GM18507 (cell line): Measurements from ENCODE around the gene HSF2BP.
"Not testable (repeated sequence)": the region's sequence is repeated elsewhere in the genome, so short reads cannot be mapped to it uniquely, and the experiment has no call there.

Experiments
- DNase-seq: peaks from one replicate; pipeline ENCODE4 v3.0.0; 2011; ENCODE audit warnings: low read depth; ENCODE audit not compliant: insufficient read length; ENCODE audit errors: extremely low spot score
- FAIRE-seq: peaks from 2 replicates; lab custom pipeline; 2011; peaks lifted over from hg19 to GRCh38; lab: Jason Lieb, UNC

Gene HSF2BP

GRCh38 chr21:43575473-43575844, 83.8 kb downstream of the HSF2BP start:
- FAIRE-seq (no peak), DNase-seq (no peak)

DNA sequence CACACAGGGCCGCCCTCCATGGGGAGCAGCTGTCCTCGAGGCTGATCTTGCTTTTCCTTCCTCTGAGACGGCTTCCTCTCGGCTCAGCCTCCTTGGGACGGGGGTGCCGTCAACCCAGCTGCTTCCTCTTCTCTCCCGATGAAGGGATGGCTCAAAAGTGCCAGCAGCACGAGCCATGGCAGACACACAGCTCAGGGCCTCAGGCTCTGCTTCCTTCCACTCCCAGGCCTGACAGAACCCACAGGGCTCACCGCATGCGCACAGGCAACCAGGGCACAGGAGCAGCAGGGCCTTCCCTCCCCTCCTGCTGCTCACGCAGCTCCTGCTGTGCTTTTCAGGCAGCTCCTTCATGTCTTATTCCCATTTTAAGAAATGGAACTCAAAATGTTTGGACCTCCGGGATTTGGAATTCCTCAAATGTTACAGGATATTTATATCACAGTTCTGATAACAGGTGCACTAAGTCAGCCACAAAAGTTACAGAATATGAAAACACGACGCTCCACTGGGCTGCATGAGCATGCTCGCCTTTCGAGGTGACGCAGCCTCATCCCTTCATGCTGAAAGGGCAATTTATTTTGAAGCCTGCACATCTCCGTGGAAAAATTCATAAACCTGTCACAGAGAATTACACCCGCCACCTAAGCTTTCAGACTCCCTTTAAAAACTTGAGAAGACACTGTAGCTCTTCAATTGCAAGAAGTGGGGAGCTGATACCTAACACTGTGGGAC, 84.4 kb downstream of the HSF2BP start:
- DNase-seq (no peak), FAIRE-seq (no peak)

DNA sequence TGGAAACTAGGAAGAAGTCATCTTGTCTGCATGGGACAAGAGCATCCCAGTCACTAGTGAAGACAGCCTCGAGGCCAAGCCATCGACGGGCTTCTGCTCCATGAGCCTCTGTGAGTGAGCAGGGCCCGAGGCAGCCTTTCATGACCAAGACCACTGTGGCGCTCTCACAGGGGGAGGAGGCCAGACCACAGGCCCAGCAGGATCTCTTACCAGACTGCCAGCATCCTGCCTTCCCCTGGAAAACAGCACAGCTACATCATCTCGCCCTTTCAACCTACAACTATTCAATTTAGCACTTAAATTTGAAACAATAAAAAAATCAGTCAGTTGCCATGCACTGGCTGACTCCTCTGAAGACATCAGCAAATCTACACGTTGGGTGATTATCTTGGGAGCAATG, 85.4 kb downstream of the HSF2BP start:
- DNase-seq: no peak
- FAIRE-seq: no peak

- DNase-seq (no peak), FAIRE-seq (no peak)
These were observed 86.8 kb downstream of the HSF2BP start for GRCh38 chr21:43572446-43572845.

DNA sequence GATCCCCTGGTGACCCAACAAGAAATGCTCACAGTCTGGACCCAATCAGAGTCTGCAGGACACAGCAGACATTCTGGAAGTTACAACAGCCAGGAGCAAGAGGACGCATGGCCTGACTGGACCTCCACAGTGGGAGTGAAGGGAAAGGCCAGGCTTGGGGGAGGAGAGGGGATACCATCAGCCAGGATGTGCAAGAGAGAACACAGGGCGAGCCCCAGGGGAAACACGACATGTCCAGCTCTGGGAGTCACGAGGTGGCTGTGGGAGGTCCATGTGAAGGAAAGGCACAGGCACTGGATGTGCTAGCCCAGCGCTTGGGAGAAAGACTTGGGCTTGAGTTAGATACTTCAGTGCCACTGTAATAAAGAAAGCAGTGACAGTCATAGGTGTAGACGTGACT, 87.3 kb downstream of the HSF2BP start:
- DNase-seq (no peak), FAIRE-seq (no peak)

DNA sequence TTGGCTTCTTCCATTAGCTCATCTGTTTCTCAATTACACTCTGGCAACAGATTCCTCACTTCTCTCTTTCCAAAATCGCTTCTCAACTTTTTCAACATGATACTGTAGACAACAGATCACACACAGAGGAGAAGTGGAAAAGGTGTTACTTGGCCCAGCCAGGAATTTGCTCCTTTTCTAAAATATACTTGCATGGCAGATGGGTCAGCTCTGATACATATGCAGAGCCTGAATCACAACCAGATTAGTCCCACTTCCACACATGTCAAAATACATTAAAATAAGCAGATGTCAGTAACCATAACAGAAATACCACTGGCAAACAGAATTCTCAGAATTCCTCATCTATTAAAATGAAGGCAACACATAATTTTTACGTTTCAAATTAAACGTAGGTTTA, 89.1 kb downstream of the HSF2BP start:
- FAIRE-seq, DNase-seq: not testable (repeated sequence)

- FAIRE-seq: not testable (repeated sequence)
These were observed 96.8 kb downstream of the HSF2BP start for GRCh38 chr21:43562451-43562850.

GRCh38 chr21:43540561-43540960, 118.7 kb downstream of the HSF2BP start:
- not testable (repeated sequence) for FAIRE-seq, DNase-seq

More at GRCh38 chr21:43562451-43562850, 96.8 kb downstream of the HSF2BP start:
- DNase-seq: not testable (repeated sequence)

DNA sequence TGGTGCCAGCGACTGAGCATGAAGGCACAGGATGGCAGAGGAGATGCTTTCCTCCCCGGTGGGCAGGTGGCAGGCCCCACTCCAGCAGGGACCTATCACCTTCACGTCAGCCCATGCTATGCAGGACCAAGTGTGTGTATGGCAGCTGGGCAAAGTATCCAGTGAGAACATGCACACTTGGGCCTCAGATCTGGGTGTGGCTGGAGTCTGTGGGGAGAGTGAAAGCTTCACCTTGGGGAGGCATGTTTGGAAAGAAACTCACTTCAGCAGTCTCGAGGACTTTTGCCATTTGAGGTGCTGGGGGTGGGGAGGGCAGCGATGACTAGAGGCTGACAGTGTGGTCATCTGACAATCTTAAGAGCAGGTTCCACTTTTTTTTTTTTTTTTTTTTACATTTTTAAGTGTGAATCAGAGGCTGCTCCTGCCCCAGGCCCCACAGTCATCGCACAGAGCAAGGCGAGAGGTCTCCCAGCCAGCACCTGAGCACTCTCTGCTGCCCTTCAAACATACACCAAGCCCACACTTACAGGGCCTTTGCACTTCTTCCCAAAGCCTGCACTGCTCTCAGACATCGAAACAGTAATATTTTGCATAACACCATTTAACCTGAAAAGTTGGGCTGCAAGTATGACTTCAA, 136.7 kb downstream of the HSF2BP start:
- not testable (repeated sequence) for DNase-seq, FAIRE-seq

DNA sequence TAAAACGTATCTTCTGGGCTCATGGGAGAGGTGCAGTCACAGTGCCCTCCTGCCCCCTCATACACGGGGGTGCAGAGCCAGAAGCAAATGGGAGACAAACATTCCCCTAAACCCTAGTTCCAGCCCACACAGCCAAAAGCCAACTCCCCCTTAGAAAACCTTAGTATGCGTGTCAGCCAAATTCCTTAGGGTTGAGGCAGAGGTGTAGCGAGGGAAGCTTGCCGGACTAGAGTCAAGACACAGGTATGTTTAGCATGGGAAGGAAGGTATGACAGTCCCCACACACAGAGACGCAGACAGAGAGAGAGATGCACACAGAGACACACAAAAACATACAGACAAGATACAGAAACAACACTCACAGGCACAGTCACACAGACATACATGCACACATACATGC, 141.6 kb downstream of the HSF2BP start:
- DNase-seq, FAIRE-seq: not testable (repeated sequence)

DNA sequence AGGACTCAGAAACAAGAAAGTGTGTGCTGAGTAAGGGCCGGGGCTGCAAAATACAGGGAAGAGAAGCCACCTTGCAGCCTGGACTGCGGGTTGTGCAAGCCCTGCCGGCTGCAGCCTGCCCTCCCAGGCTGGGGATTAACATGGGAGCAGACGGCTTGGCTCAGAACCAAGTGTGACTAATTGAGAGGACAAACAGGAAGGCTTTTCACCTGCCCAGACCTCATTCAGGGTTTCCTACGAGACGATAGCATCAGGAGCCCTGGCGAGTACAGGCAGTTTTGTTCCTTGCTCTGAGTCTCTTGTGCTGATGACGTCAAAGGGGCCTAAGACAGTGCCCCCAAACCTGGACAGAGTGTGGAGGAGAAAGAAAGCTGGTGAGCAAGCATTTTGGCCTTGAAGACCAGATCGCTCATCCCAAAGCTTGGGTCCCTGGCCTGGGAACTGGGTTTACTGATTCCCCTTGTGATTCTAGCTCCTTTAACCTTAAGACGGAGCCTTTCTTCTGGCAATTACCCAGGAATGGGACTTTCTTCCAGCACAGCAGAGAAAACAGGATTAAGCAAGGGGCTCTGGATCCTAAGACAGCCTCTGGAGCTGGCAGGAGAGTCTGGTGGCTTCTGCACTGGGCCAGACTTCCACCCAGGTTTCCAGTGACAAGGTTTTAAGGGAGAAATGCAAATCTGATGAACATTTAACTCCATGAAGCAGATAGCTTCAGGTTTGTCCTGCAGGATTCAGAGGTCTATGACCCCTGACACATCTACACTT, 142.2 kb downstream of the HSF2BP start:
- DNase-seq, FAIRE-seq: not testable (repeated sequence)

DNA sequence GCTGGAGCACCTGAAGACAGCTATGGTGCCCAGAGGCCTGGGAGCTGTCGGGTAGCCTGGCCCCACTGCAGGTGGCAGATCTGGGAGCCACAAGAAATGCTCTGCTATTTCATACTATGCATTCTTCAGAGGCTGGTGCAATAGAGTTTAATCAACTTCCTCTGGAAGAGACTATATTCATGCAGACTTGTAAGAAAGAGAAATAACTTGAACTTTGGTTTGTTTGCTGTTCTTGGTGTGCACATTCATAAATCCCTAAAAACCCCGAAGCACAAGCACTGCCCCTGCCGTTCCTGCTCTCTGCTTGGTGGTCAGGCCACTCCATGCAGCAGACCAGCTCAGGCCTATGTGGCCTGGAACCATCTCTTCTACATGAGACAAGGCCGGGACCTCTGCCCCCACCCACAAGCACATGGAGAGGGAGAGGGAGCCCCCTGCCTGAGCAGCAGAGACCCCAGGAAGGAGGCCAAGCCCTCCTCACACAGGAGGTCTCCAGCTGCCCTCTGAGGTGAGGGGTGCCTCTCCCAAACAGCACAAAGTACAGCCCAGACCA, 142.9 kb downstream of the HSF2BP start:
- not testable (repeated sequence) for DNase-seq, FAIRE-seq

DNA sequence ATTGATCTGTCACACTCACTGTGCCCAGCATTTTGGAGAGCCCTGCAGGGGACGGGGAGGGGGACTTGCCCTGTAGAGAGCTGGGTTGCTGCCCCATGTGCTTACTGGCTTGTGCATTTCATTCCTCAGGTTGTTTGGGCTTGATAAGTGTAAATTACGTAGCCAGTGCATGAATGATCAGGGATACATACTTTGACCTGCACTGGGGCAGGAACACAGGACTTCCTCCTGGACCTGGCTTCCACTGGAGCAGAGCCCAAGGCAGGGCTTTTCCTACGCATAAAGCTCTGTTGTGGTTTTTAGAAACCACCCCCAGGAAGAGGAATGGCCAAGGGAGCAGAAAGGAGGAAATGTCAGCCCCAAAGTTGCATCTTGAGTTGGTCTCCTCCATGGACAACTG, 144.5 kb downstream of the HSF2BP start:
- not testable (repeated sequence) for FAIRE-seq, DNase-seq

DNA sequence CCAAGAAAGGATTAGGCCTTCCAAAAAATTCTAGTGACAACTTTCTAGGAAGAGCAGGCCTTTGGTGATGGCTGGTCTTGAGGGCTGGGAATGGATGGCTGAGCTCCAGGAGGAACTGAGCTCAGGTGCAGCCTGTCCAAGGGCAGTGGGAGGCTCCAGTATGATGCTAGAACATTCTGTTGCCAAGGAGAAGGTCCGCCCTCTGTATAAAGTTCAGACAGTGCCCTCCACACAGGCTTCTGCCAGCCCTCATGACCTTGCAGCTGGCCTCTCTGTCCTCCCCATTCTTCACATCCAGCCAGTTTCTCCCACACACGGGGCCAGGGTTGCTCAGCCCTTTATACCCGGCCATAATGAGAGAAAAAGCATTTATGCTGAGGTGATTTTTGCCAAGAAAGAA, 146.3 kb downstream of the HSF2BP start:
- not testable (repeated sequence) for FAIRE-seq, DNase-seq

GRCh38 chr21:43511209-43511608, 148.1 kb downstream of the HSF2BP start:
- DNase-seq, FAIRE-seq: not testable (repeated sequence)

DNA sequence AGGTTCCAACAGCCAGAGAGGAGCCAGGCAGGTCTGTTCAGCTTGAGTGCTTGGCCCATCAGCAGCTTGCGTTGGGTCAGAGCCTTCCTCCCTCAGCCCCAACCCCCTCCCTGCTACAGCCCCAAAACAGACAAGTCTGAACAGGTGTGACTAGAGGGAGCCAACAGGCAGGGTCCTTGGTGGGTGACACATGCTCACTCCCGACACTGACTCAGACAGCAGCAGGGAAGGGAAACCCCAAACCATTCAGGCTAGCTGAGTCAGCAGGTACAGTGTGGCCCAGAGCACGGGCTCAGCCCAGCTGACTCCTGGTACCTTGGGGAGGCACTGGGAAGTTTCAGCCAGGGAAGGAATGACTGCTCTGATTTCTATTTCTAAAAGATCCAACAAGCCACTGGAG, 148.6 kb downstream of the HSF2BP start:
- not testable (repeated sequence) for DNase-seq
- FAIRE-seq: peak; percentile 83

- not testable (repeated sequence) for FAIRE-seq, DNase-seq
These were observed 155.4 kb downstream of the HSF2BP start for GRCh38 chr21:43503892-43504291.

- not testable (repeated sequence) for FAIRE-seq, DNase-seq
These were observed 156.1 kb downstream of the HSF2BP start for GRCh38 chr21:43503075-43503750.

GRCh38 chr21:43502407-43503071, 156.7 kb downstream of the HSF2BP start:
- not testable (repeated sequence) for FAIRE-seq, DNase-seq
